ENCODE data around the gene PAFAH1B1. TPM values are rescaled to one million over a fixed set of nuclear protein-coding genes. Genes with fewer than 3 reads are reported as not detected.
A peak's percentile ranks its signal among the peaks of the same experiment; 100 is the strongest.
"Not testable (repeated sequence)": the region's sequence is repeated elsewhere in the genome, so short reads cannot be mapped to it uniquely, and the experiment has no call there.

PAFAH1B1 gene
- total RNA-seq, 2 experiments from 2014 or later, result 164 to 173 TPM

- ATAC-seq (peak; percentile 15), DNase-seq (no peak)
- ChIA-PET POLR2A (no interaction called here), CTCF (no interaction called here)
- Mint-ChIP-seq H3K9me3 (ENCODE audit: insufficient read depth) (no peaks in the 10 kb centered on the region), H3K27ac (no peak overlapping the region), H3K27me3 (ENCODE audit: low read depth) (no peaks in the 10 kb centered on the region), H3K4me1 (ENCODE audit: low read depth) (no peaks in the 10 kb centered on the region), H3K4me3 (no peak overlapping the region), H3K36me3 (ENCODE audit: low read depth) (peaks cover 18% of the 10 kb centered on the region)
Measured at GRCh38 chr17:2694381-2695242, 101.2 kb downstream of the PAFAH1B1 start.

GRCh38 chr17:2695243-2695960 lies 101.9 kb downstream of the PAFAH1B1 start:
- no peak overlapping the region for H3K27ac Mint-ChIP-seq
- DNase-seq (no peak), ATAC-seq (no peak)
- no peaks in the 10 kb centered on the region for H3K4me1 Mint-ChIP-seq (ENCODE audit: low read depth)
- no peak overlapping the region for H3K4me3 Mint-ChIP-seq
- ChIA-PET CTCF (no interaction called here), POLR2A (interaction anchor here (0.8 to 1.0 kb wide), 2 partner anchors 9 to 15 kb away, joined by 3 to 5 read pairs; no protein-coding TSS in a partner anchor)
- no peaks in the 10 kb centered on the region for H3K9me3 Mint-ChIP-seq (ENCODE audit: insufficient read depth)
- peaks cover 18% of the 10 kb centered on the region for H3K36me3 Mint-ChIP-seq (ENCODE audit: low read depth)
- no peaks in the 10 kb centered on the region for H3K27me3 Mint-ChIP-seq (ENCODE audit: low read depth)

- Mint-ChIP-seq H3K4me3 (no peak overlapping the region), H3K27me3 (ENCODE audit: low read depth) (no peaks in the 10 kb centered on the region), H3K4me1 (ENCODE audit: low read depth) (no peaks in the 10 kb centered on the region), H3K27ac (no peak overlapping the region), H3K36me3 (ENCODE audit: low read depth) (peaks cover 19% of the 10 kb centered on the region), H3K9me3 (ENCODE audit: insufficient read depth) (no peaks in the 10 kb centered on the region)
- DNase-seq (no peak), ATAC-seq (no peak)
- POLR2A ChIA-PET, result interaction anchor here (0.8 to 1.0 kb wide), 2 partner anchors 10 to 14 kb away, joined by 3 to 5 read pairs; no protein-coding TSS in a partner anchor
- CTCF ChIA-PET, result no interaction called here
Measured at GRCh38 chr17:2695961-2696760, 102.7 kb downstream of the PAFAH1B1 start.

GRCh38 chr17:2697611-2698162 lies 104.2 kb downstream of the PAFAH1B1 start:
- H3K36me3 Mint-ChIP-seq (ENCODE audit: low read depth), result peaks cover 21% of the 10 kb centered on the region
- CTCF ChIA-PET, result interaction anchor here (1.2 kb wide), 1 partner anchor 105 kb away, joined by 4 read pairs; no protein-coding TSS in a partner anchor
- POLR2A ChIA-PET, result no interaction called here
- H3K9me3 Mint-ChIP-seq (ENCODE audit: insufficient read depth), result no peaks in the 10 kb centered on the region
- ATAC-seq (no peak), DNase-seq (no peak)
- H3K27ac Mint-ChIP-seq, result no peak overlapping the region
- no peak overlapping the region for H3K4me3 Mint-ChIP-seq
- H3K4me1 Mint-ChIP-seq (ENCODE audit: low read depth), result no peaks in the 10 kb centered on the region
- H3K27me3 Mint-ChIP-seq (ENCODE audit: low read depth), result no peaks in the 10 kb centered on the region

- H3K27me3 Mint-ChIP-seq (ENCODE audit: low read depth); CTCF ChIA-PET; ATAC-seq; H3K9me3 Mint-ChIP-seq (ENCODE audit: insufficient read depth); DNase-seq; H3K4me1 Mint-ChIP-seq (ENCODE audit: low read depth); POLR2A ChIA-PET; H3K27ac Mint-ChIP-seq; H3K4me3 Mint-ChIP-seq: not testable (repeated sequence)
- H3K36me3 Mint-ChIP-seq (ENCODE audit: low read depth), result peaks cover 18% of the 10 kb centered on the region
Measured at GRCh38 chr17:2699216-2699805, 105.9 kb downstream of the PAFAH1B1 start.

GRCh38 chr17:2700030-2700490 lies 106.6 kb downstream of the PAFAH1B1 start:
- ATAC-seq (no peak), DNase-seq (no peak)
- Mint-ChIP-seq H3K4me3 (no peak overlapping the region), H3K27me3 (ENCODE audit: low read depth) (no peaks in the 10 kb centered on the region), H3K27ac (no peak overlapping the region), H3K4me1 (ENCODE audit: low read depth) (no peaks in the 10 kb centered on the region), H3K9me3 (ENCODE audit: insufficient read depth) (no peaks in the 10 kb centered on the region), H3K36me3 (ENCODE audit: low read depth) (peaks cover 18% of the 10 kb centered on the region)
- CTCF ChIA-PET, result no interaction called here
- POLR2A ChIA-PET, result no interaction called here

GRCh38 chr17:2700491-2701141 lies 107.2 kb downstream of the PAFAH1B1 start:
- ChIA-PET POLR2A (no interaction called here), CTCF (no interaction called here)
- peaks cover 18% of the 10 kb centered on the region for H3K36me3 Mint-ChIP-seq (ENCODE audit: low read depth)
- H3K4me3 Mint-ChIP-seq, result no peak overlapping the region
- no peak overlapping the region for H3K27ac Mint-ChIP-seq
- ATAC-seq (no peak), DNase-seq (no peak)
- no peaks in the 10 kb centered on the region for H3K27me3 Mint-ChIP-seq (ENCODE audit: low read depth)
- no peaks in the 10 kb centered on the region for H3K9me3 Mint-ChIP-seq (ENCODE audit: insufficient read depth)
- H3K4me1 Mint-ChIP-seq (ENCODE audit: low read depth), result no peaks in the 10 kb centered on the region

- Mint-ChIP-seq H3K27ac (no peak overlapping the region), H3K9me3 (ENCODE audit: insufficient read depth) (no peaks in the 10 kb centered on the region), H3K27me3 (ENCODE audit: low read depth) (no peaks in the 10 kb centered on the region), H3K4me1 (ENCODE audit: low read depth) (peaks cover under 1% of the 10 kb centered on the region), H3K36me3 (ENCODE audit: low read depth) (peaks cover 18% of the 10 kb centered on the region), H3K4me3 (no peak overlapping the region)
- CTCF ChIA-PET, result no interaction called here
- no peak for DNase-seq
- ATAC-seq, result no peak
- POLR2A ChIA-PET, result no interaction called here
Measured at GRCh38 chr17:2701161-2701995, 107.9 kb downstream of the PAFAH1B1 start.

- ChIA-PET POLR2A (no interaction called here), CTCF (interaction anchor here (0.6 kb wide), 1 partner anchor 286 kb away, joined by 3 read pairs; no protein-coding TSS in a partner anchor)
- ATAC-seq (no peak), DNase-seq (no peak)
- Mint-ChIP-seq H3K27ac (no peak overlapping the region), H3K4me1 (ENCODE audit: low read depth) (peaks cover 3% of the 10 kb centered on the region), H3K9me3 (ENCODE audit: insufficient read depth) (no peaks in the 10 kb centered on the region), H3K36me3 (ENCODE audit: low read depth) (peaks cover 15% of the 10 kb centered on the region), H3K27me3 (ENCODE audit: low read depth) (no peaks in the 10 kb centered on the region), H3K4me3 (no peak overlapping the region)
Measured at GRCh38 chr17:2701996-2702741, 108.7 kb downstream of the PAFAH1B1 start.

GRCh38 chr17:2703181-2703580 lies 109.7 kb downstream of the PAFAH1B1 start:
- DNase-seq (no peak), ATAC-seq (no peak)
- Mint-ChIP-seq H3K9me3 (ENCODE audit: insufficient read depth) (no peaks in the 10 kb centered on the region), H3K4me3 (no peak overlapping the region), H3K4me1 (ENCODE audit: low read depth) (peaks cover 3% of the 10 kb centered on the region), H3K27me3 (ENCODE audit: low read depth) (no peaks in the 10 kb centered on the region), H3K36me3 (ENCODE audit: low read depth) (peaks cover 15% of the 10 kb centered on the region), H3K27ac (no peak overlapping the region)
- CTCF ChIA-PET, result no interaction called here
- POLR2A ChIA-PET, result no interaction called here

Measured in activated CD8-positive, alpha-beta T cell treated with anti-CD3 and anti-CD28 coated beads, Interleukin-2, amount 10 ng/mL, durations not matched to agents 7 days and 5 days (primary cell).